Measurements from ENCODE around the gene ALOX12.
"Not testable (repeated sequence)": the region's sequence is repeated elsewhere in the genome, so short reads cannot be mapped to it uniquely, and the experiment has no call there.

Gene ALOX12, protein sequence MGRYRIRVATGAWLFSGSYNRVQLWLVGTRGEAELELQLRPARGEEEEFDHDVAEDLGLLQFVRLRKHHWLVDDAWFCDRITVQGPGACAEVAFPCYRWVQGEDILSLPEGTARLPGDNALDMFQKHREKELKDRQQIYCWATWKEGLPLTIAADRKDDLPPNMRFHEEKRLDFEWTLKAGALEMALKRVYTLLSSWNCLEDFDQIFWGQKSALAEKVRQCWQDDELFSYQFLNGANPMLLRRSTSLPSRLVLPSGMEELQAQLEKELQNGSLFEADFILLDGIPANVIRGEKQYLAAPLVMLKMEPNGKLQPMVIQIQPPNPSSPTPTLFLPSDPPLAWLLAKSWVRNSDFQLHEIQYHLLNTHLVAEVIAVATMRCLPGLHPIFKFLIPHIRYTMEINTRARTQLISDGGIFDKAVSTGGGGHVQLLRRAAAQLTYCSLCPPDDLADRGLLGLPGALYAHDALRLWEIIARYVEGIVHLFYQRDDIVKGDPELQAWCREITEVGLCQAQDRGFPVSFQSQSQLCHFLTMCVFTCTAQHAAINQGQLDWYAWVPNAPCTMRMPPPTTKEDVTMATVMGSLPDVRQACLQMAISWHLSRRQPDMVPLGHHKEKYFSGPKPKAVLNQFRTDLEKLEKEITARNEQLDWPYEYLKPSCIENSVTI

DNA sequence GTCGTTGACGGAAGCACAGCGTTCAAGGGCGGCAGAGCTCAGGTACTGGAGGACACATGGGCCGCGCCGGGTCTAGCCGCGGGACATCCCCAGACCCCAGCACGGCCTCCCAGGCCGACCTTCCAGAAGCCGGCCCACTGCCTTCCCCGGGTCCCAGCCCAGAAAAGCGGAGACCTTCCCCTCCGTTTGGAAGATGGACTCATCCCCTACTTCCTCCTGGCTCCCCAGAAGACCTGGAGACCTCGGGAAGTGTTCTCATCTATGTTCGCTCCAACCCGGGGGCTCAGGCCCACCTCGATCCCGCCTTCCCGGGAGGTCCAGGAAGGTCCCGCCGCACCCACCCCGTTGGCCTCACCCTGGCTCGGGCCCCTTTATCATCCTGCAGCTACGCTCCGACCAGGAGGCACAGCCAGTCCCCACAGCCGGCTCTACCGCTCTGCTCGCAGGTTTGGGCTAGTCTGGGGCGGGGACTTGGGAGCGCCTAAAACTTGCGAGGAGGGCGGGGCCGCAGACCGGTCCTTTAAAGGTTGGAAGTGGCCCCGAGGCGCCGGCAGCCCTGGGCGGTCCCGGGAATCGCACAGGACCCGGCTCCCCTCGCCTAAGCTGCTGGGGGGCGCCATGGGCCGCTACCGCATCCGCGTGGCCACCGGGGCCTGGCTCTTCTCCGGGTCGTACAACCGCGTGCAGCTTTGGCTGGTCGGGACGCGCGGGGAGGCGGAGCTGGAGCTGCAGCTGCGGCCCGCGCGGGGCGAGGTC lies at the start of gene ALOX12:
ALOX12 (plus strand) TSS at position 550 of the 756 bp plus-strand sequence; CDS start at position 619, 69 bp downstream.
- Histone ChIP-seq H3K9ac (ENCODE audit: low read length in 2 of 2) (no peak within 1 kb of the TSS), H3K27ac (ENCODE audit: low read length) (no peak within 1 kb of the TSS)

DNA sequence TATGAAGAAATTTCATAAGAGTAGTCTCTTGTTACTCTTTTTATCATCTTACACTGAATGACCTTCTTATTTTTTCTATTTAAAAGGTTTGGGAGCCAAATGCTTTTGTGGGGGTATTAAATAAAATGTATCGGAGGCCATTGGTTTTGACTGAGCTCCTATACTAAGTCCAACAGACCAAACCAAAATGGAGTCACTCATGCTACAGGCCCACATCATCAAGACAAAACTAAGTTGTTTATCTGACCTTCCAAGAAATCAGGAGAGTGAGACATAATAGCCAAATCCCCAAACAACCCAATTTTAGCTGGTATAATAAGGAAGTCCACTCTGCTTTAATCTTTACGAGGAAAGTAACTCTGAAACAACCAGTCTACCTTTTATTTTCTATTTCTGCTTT lies 48.1 kb upstream of the ALOX12 start:
- Histone ChIP-seq H3K9ac (ENCODE audit: low read length in 2 of 2) (no peak overlapping the region), H3K27me3 (ENCODE audit: control insufficient read depth in 1 of 2, insufficient read depth in 2 of 2, low read length in 2 of 2) (no peaks in the 10 kb centered on the region), H3K4me3 (ENCODE audit: low read length in 2 of 2) (no peak overlapping the region), H3K27ac (ENCODE audit: low read length) (no peak overlapping the region), H3K4me1 (ENCODE audit: control insufficient read depth, insufficient read depth, low read length) (no peaks in the 10 kb centered on the region), H3K9me3 (ENCODE audit: control insufficient read depth in 2 of 2, low read length in 2 of 2) (no peaks in the 10 kb centered on the region), H3K36me3 (ENCODE audit: control insufficient read depth in 2 of 2, insufficient read depth in 2 of 2, low read length in 2 of 2) (no peaks in the 10 kb centered on the region)

More for the DNA sequence above, at the start of gene ALOX12:
- H3K4me1 ChIP-seq (ENCODE audit: control insufficient read depth, insufficient read depth, low read length) = peaks cover 13% of the 10 kb centered on the region
- H3K27me3 ChIP-seq (ENCODE audit: control insufficient read depth in 1 of 2, insufficient read depth in 2 of 2, low read length in 2 of 2) = peaks cover 7 to 11% of the 10 kb centered on the region in 2 donors
- no peaks in the 10 kb centered on the region for H3K9me3 ChIP-seq (ENCODE audit: control insufficient read depth in 2 of 2, low read length in 2 of 2)
- peak within 1 kb of the TSS; percentile 32 to 57 for H3K4me3 ChIP-seq (ENCODE audit: low read length in 2 of 2)
- peaks cover 11 to 18% of the 10 kb centered on the region in 2 donors for H3K36me3 ChIP-seq (ENCODE audit: control insufficient read depth in 2 of 2, insufficient read depth in 2 of 2, low read length in 2 of 2)

DNA sequence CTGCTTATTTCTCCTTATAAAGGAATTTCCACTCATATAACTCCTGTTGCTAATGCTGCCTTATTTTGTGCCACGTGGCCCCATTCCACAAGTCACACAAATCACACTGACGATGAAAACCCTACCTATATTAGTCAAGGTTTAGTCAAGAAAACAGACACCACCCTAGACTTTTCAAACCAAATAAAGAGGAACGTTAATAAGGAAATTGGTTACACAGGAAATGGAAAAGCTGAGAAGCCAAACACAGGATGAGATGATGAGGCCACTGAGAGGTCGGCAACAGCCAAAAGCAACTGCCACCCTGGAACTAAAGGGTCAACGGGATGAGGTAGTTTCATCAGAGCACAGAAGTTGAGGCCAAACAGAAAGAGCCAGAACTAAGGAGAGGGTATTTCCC lies 47.3 kb upstream of the ALOX12 start:
- no peak overlapping the region for H3K27ac ChIP-seq (ENCODE audit: low read length)
- no peak overlapping the region for H3K4me3 ChIP-seq (ENCODE audit: low read length in 2 of 2)

DNA sequence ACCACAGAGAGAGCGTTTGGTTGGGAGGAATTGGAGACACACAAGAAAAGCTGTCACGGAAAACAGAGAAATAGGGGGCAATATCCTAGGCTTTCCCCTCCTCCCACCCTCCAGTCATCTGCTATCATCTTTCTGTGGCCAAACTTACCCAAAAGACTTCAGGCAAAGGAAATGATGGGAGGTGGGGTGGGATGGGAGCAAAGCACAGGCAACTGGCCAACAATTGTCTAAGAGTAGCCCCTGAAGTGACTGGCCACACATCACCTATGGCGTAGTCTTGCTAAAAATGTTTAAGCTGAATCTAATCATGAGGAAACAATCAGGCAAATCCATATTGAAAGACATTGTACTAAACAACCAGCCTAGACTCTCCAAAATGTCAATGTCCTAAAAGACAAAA lies 46.9 kb upstream of the ALOX12 start:
- no peaks in the 10 kb centered on the region for H3K4me1 ChIP-seq (ENCODE audit: control insufficient read depth, insufficient read depth, low read length)
- no peak overlapping the region for H3K4me3 ChIP-seq (ENCODE audit: low read length in 2 of 2)
- H3K36me3 ChIP-seq (ENCODE audit: control insufficient read depth in 2 of 2, insufficient read depth in 2 of 2, low read length in 2 of 2) = no peaks in the 10 kb centered on the region
- H3K27me3 ChIP-seq (ENCODE audit: control insufficient read depth in 1 of 2, insufficient read depth in 2 of 2, low read length in 2 of 2) = no peaks in the 10 kb centered on the region
- no peak overlapping the region for H3K9ac ChIP-seq (ENCODE audit: low read length in 2 of 2)
- H3K27ac ChIP-seq (ENCODE audit: low read length) = no peak overlapping the region
- no peaks in the 10 kb centered on the region for H3K9me3 ChIP-seq (ENCODE audit: control insufficient read depth in 2 of 2, low read length in 2 of 2)

More for the DNA sequence above, 47.3 kb upstream of the ALOX12 start:
- Histone ChIP-seq H3K9ac (ENCODE audit: low read length in 2 of 2) (no peak overlapping the region), H3K36me3 (ENCODE audit: control insufficient read depth in 2 of 2, insufficient read depth in 2 of 2, low read length in 2 of 2) (no peaks in the 10 kb centered on the region), H3K27me3 (ENCODE audit: control insufficient read depth in 1 of 2, insufficient read depth in 2 of 2, low read length in 2 of 2) (no peaks in the 10 kb centered on the region), H3K4me1 (ENCODE audit: control insufficient read depth, insufficient read depth, low read length) (no peaks in the 10 kb centered on the region), H3K9me3 (ENCODE audit: control insufficient read depth in 2 of 2, low read length in 2 of 2) (no peaks in the 10 kb centered on the region)

DNA sequence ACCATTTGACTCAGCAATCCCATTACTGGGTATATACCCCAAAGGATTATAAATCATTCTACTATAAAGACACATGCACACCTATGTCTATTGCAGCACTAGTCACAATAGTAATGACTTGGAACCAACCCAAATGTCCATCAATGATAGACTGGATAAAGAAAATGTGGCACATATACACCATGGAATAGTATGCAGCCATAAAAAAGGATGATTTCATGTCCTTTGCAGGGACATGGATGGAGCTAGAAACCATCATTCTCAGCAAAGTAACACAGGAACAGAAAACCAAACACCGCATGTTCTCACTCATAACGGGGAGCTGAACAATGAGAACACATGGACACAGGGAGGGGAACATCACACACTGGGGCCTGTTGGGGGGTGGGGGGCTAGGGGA lies 44.9 kb upstream of the ALOX12 start:
- not testable (repeated sequence) for H3K27ac ChIP-seq (ENCODE audit: low read length); H3K36me3 ChIP-seq (ENCODE audit: control insufficient read depth in 2 of 2, insufficient read depth in 2 of 2, low read length in 2 of 2); H3K27me3 ChIP-seq (ENCODE audit: control insufficient read depth in 1 of 2, insufficient read depth in 2 of 2, low read length in 2 of 2); H3K4me1 ChIP-seq (ENCODE audit: control insufficient read depth, insufficient read depth, low read length); H3K9me3 ChIP-seq (ENCODE audit: control insufficient read depth in 2 of 2, low read length in 2 of 2); H3K9ac ChIP-seq (ENCODE audit: low read length in 2 of 2); H3K4me3 ChIP-seq (ENCODE audit: low read length in 2 of 2)

DNA sequence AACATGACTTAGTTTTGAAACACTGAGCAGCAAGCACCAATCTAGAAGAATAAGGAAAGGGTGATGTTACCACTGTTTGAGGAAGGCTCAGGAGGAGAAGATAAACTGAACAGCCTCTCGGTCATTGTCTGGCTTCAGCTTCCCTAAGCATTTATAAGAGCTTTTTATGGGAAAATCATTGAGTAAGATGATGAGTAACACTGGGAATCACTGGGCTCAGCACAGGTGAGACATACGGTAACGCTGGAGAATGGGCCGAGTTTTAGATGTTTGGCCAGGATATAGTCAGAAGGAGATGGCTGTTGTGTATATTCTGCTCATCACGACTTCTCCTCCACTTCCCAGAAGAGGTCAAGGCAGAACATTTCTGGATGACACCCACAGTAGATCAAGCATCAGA lies 42.2 kb upstream of the ALOX12 start:
- no peaks in the 10 kb centered on the region for H3K36me3 ChIP-seq (ENCODE audit: control insufficient read depth in 2 of 2, insufficient read depth in 2 of 2, low read length in 2 of 2)
- no peaks in the 10 kb centered on the region for H3K27me3 ChIP-seq (ENCODE audit: control insufficient read depth in 1 of 2, insufficient read depth in 2 of 2, low read length in 2 of 2)
- H3K9me3 ChIP-seq (ENCODE audit: control insufficient read depth in 2 of 2, low read length in 2 of 2) = no peaks in the 10 kb centered on the region
- no peak overlapping the region for H3K4me3 ChIP-seq (ENCODE audit: low read length in 2 of 2)
- H3K4me1 ChIP-seq (ENCODE audit: control insufficient read depth, insufficient read depth, low read length) = no peaks in the 10 kb centered on the region
- H3K9ac ChIP-seq (ENCODE audit: low read length in 2 of 2) = no peak overlapping the region
- no peak overlapping the region for H3K27ac ChIP-seq (ENCODE audit: low read length)

DNA sequence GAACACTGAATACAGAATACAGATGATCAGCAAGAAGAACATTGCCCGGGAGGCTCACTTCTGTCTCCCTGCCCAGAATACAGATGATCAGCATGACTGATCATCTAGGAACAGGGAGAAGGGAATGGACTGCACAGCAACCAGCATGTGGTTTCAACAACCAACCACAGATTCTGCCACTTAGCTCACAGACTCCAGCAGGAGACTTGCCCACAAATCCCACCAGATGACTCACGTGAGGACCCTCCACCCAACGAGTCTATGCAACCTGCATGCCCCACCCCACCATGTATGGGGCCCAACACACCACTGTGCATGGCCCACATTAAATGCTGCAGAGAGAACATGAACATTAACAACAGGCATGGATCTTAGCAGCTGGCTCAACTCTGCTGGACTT lies 36.1 kb upstream of the ALOX12 start:
- H3K9me3 ChIP-seq (ENCODE audit: control insufficient read depth in 2 of 2, low read length in 2 of 2) = peaks cover 0 to 3% of the 10 kb centered on the region in 2 donors
- H3K27me3 ChIP-seq (ENCODE audit: control insufficient read depth in 1 of 2, insufficient read depth in 2 of 2, low read length in 2 of 2) = no peaks in the 10 kb centered on the region
- no peaks in the 10 kb centered on the region for H3K36me3 ChIP-seq (ENCODE audit: control insufficient read depth in 2 of 2, insufficient read depth in 2 of 2, low read length in 2 of 2)
- no peak overlapping the region for H3K27ac ChIP-seq (ENCODE audit: low read length)
- no peaks in the 10 kb centered on the region for H3K4me1 ChIP-seq (ENCODE audit: control insufficient read depth, insufficient read depth, low read length)
- H3K9ac ChIP-seq (ENCODE audit: low read length in 2 of 2) = no peak overlapping the region
- H3K4me3 ChIP-seq (ENCODE audit: low read length in 2 of 2) = no peak overlapping the region

DNA sequence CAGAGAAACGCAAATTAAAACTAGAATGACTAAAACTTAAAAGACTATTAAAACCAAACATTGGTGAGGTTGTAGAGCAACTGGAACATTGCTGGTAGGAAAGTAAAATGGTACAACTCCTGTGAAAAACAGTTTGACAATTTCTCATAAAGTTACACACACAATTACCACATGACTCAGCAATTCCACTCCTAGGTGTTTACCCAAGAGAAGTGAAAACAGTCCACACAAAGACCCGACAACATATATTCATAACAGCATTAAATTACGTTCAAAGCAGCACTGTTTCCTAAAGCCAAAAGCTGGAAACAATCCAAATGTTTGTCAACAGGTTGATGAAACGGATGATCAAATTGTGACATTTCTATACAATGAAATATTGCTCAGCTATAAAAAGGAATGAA lies 26.5 kb upstream of the ALOX12 start:
- H3K9me3 ChIP-seq (ENCODE audit: control insufficient read depth in 2 of 2, low read length in 2 of 2) = no peaks in the 10 kb centered on the region
- H3K36me3 ChIP-seq (ENCODE audit: control insufficient read depth in 2 of 2, insufficient read depth in 2 of 2, low read length in 2 of 2) = no peaks in the 10 kb centered on the region
- H3K4me1 ChIP-seq (ENCODE audit: control insufficient read depth, insufficient read depth, low read length) = no peaks in the 10 kb centered on the region
- H3K27ac ChIP-seq (ENCODE audit: low read length) = no peak overlapping the region
- H3K4me3 ChIP-seq (ENCODE audit: low read length in 2 of 2) = no peak overlapping the region
- H3K9ac ChIP-seq (ENCODE audit: low read length in 2 of 2) = no peak overlapping the region
- H3K27me3 ChIP-seq (ENCODE audit: control insufficient read depth in 1 of 2, insufficient read depth in 2 of 2, low read length in 2 of 2) = no peaks in the 10 kb centered on the region

DNA sequence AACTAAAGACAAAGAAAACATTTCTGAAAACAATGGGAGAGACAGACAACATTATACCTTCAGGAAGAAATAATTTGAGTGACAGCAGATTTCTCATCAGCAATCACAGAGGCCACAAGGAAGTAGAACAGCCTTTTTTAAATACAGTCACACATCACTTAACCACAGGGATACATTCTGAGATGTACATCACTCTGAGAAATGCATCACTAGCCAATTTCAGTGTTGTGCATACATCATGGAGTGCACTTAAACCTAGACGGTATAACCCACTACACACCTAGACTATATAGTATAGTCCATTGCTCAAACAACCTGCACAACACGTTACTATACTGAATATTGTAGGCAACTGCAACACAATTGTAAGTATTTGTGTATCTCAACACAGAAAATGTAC lies 24.9 kb upstream of the ALOX12 start:
- Histone ChIP-seq H3K4me3 (ENCODE audit: low read length in 2 of 2) (no peak overlapping the region), H3K9me3 (ENCODE audit: control insufficient read depth in 2 of 2, low read length in 2 of 2) (no peaks in the 10 kb centered on the region), H3K27ac (ENCODE audit: low read length) (no peak overlapping the region), H3K27me3 (ENCODE audit: control insufficient read depth in 1 of 2, insufficient read depth in 2 of 2, low read length in 2 of 2) (no peaks in the 10 kb centered on the region), H3K36me3 (ENCODE audit: control insufficient read depth in 2 of 2, insufficient read depth in 2 of 2, low read length in 2 of 2) (no peaks in the 10 kb centered on the region), H3K4me1 (ENCODE audit: control insufficient read depth, insufficient read depth, low read length) (no peaks in the 10 kb centered on the region), H3K9ac (ENCODE audit: low read length in 2 of 2) (no peak overlapping the region)

DNA sequence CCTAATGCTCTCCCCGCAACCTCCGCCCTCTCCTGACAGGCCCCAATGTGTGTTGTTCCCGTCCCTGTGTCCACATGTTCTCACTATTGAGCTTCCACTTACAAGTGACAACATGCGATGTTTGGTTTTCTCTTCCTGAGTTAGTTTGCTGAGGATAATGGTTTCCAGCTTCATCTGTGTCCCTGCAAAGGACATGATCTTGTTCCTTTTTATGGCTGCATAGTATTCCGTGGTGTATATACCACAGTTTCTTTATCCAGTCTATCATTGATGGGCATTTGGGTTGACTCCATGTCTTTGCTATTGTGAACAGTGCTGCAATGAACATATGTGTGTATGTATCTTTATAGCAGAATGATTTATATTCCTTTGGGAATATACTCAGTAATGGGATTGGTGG lies 16.4 kb upstream of the ALOX12 start:
- not testable (repeated sequence) for H3K9me3 ChIP-seq (ENCODE audit: control insufficient read depth in 2 of 2, low read length in 2 of 2); H3K27ac ChIP-seq (ENCODE audit: low read length); H3K27me3 ChIP-seq (ENCODE audit: control insufficient read depth in 1 of 2, insufficient read depth in 2 of 2, low read length in 2 of 2); H3K4me3 ChIP-seq (ENCODE audit: low read length in 2 of 2); H3K36me3 ChIP-seq (ENCODE audit: control insufficient read depth in 2 of 2, insufficient read depth in 2 of 2, low read length in 2 of 2); H3K9ac ChIP-seq (ENCODE audit: low read length in 2 of 2); H3K4me1 ChIP-seq (ENCODE audit: control insufficient read depth, insufficient read depth, low read length)

Measured in stomach smooth muscle (tissue), 2 donors.